Measurements from ENCODE around the gene RIPK4. TPM values are rescaled to one million over a fixed set of nuclear protein-coding genes. Genes with fewer than 3 reads are reported as not detected.

RIPK4 gene
- polyA plus RNA-seq, 1 donor from 2014 or later: not detected

DNA sequence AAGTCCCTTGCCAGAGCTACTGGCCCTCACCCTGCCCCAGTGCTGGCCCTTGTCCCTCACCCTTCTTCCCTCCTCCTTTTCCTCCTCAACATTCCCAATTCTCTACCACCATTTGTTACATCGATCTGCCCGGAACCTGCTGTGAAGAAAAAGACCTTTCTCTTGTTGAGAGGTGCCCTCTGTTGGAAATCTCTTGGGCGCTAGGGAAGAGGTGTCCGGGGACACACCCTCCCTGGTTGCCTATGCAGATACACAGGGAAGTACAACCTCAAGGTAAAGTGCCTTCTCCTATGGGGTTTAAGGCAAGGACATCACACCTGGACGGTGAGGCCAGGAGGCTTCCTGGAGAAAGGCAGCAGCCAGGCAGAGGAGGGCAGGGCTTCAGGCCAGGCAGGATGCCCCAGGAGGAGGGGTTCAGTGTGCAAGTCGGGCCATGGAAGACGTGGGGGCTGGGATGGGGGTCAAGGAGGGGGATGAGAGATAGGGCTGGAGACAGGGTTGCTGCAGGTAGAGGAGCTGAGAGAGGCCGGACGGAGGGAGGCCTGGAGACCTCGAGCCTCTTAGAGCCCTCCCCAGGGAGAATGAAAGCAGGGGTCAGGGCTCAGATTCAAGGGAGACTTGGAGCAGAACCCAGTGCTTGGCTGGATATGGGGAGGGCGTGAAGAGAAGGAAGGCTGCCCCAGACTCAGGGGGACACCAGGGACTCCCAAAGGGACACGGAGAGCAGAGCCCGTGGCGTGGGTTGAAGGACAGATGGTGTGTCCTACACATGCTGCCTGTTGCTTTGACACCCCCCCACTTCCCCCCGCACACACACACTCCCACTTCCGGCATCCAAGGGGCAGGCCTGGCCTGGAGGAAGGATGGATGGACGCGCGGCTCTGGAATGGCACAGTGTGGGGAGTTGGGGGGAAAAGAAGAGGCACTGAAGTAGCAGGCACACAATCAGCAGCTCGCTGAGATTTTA lies 44.5 kb downstream of the RIPK4 start:
- TF ChIP-seq RAD21 (conservative IDR thresholded peaks at IDR 0.05) (no peak), MXI1 (conservative IDR thresholded peaks at IDR 0.05; ENCODE audit: poor library complexity, severe bottlenecking) (no peak), EP300 (conservative IDR thresholded peaks at IDR 0.05; ENCODE audit: poor library complexity, severe bottlenecking) (no peak), TAF1 (IDR thresholded peaks at IDR 0.05; ENCODE audit: low read depth) (no peak), EZH2 (IDR thresholded peaks at IDR 0.05; ENCODE audit: borderline replicate concordance, insufficient read depth, low read length, poor library complexity, severe bottlenecking) (no peak), REST (IDR thresholded peaks at IDR 0.05; ENCODE audit: borderline replicate concordance) (no peak), POLR2AphosphoS5 (IDR thresholded peaks at IDR 0.05) (no peak), SMC3 (conservative IDR thresholded peaks at IDR 0.05; ENCODE audit: poor library complexity) (no peak)
- TF ChIP-seq, protein P1, sequence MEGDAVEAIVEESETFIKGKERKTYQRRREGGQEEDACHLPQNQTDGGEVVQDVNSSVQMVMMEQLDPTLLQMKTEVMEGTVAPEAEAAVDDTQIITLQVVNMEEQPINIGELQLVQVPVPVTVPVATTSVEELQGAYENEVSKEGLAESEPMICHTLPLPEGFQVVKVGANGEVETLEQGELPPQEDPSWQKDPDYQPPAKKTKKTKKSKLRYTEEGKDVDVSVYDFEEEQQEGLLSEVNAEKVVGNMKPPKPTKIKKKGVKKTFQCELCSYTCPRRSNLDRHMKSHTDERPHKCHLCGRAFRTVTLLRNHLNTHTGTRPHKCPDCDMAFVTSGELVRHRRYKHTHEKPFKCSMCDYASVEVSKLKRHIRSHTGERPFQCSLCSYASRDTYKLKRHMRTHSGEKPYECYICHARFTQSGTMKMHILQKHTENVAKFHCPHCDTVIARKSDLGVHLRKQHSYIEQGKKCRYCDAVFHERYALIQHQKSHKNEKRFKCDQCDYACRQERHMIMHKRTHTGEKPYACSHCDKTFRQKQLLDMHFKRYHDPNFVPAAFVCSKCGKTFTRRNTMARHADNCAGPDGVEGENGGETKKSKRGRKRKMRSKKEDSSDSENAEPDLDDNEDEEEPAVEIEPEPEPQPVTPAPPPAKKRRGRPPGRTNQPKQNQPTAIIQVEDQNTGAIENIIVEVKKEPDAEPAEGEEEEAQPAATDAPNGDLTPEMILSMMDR (IDR thresholded peaks at IDR 0.05; ENCODE audit: poor library complexity, severe bottlenecking): no peak
- no peaks in the 10 kb centered on the region for H3K36me3 ChIP-seq (ENCODE audit: insufficient read depth, low read length)
- H3K27me3 ChIP-seq (ENCODE audit: insufficient read depth, low read depth, low read length): peaks cover 12% of the 10 kb centered on the region

DNA sequence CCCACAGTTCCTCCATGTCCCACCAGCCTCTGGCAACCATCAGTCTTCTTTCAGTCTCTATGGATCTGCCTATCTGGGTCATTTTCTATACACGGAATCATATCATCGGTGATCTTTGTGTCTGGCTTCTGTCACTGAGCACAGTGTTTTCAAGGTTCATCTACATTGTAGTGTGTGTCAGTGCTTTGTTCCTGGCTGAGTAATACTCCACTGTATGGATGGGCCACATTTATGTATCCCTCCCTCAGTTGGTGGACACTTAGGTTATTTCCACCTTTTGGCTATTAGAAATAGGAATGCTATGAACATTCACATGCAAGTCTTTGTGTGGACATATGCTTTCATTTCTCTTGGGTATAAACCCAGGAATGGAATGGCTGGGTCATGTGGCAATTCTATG lies 46.6 kb downstream of the RIPK4 start:
- H2AFZ ChIP-seq (ENCODE audit: low read depth, low read length): no peak overlapping the region
- H3K9me2 ChIP-seq (ENCODE audit: insufficient read depth, low read length): no peaks in the 10 kb centered on the region
- H3K79me2 ChIP-seq (replicated peaks; ENCODE audit: insufficient read depth, low read length): no peaks in the 10 kb centered on the region
- no peak overlapping the region for H3K4me2 ChIP-seq (ENCODE audit: low read length)
- no peaks in the 10 kb centered on the region for H3K36me3 ChIP-seq (ENCODE audit: insufficient read depth, low read length)
- H3K27me3 ChIP-seq (ENCODE audit: insufficient read depth, low read depth, low read length): peaks cover 2% of the 10 kb centered on the region
- no peak for TF ChIP-seq SMC3 (conservative IDR thresholded peaks at IDR 0.05; ENCODE audit: poor library complexity)
- TF ChIP-seq, protein P1 (IDR thresholded peaks at IDR 0.05; ENCODE audit: poor library complexity, severe bottlenecking): no peak
- TF ChIP-seq EZH2 (IDR thresholded peaks at IDR 0.05; ENCODE audit: borderline replicate concordance, insufficient read depth, low read length, poor library complexity, severe bottlenecking): no peak
- no peak for TF ChIP-seq POLR2AphosphoS5 (IDR thresholded peaks at IDR 0.05)
- no peak for TF ChIP-seq RAD21 (conservative IDR thresholded peaks at IDR 0.05)
- TF ChIP-seq REST (IDR thresholded peaks at IDR 0.05; ENCODE audit: borderline replicate concordance): no peak
- TF ChIP-seq MXI1 (conservative IDR thresholded peaks at IDR 0.05; ENCODE audit: poor library complexity, severe bottlenecking): no peak
- TF ChIP-seq EP300 (conservative IDR thresholded peaks at IDR 0.05; ENCODE audit: poor library complexity, severe bottlenecking): no peak
- TF ChIP-seq TAF1 (IDR thresholded peaks at IDR 0.05; ENCODE audit: low read depth): no peak
- H3K4me3 ChIP-seq (ENCODE audit: low read length): no peak overlapping the region
- H3F3A ChIP-seq (ENCODE audit: insufficient read depth, low read length, poor library complexity, severe bottlenecking): no peaks in the 10 kb centered on the region
- H3K9ac ChIP-seq (ENCODE audit: low read length): no peak overlapping the region
- no peaks in the 10 kb centered on the region for H4K20me1 ChIP-seq (ENCODE audit: insufficient read depth)
- no peaks in the 10 kb centered on the region for H3K9me3 ChIP-seq (ENCODE audit: low read length)
- H3K27ac ChIP-seq (ENCODE audit: low read length): no peak overlapping the region

More for the DNA sequence above, 44.5 kb downstream of the RIPK4 start:
- no peaks in the 10 kb centered on the region for H3F3A ChIP-seq (ENCODE audit: insufficient read depth, low read length, poor library complexity, severe bottlenecking)
- H3K9ac ChIP-seq (ENCODE audit: low read length): no peak overlapping the region
- H3K27ac ChIP-seq (ENCODE audit: low read length): no peak overlapping the region
- H2AFZ ChIP-seq (ENCODE audit: low read depth, low read length): no peak overlapping the region
- H3K9me2 ChIP-seq (ENCODE audit: insufficient read depth, low read length): no peaks in the 10 kb centered on the region
- H4K20me1 ChIP-seq (ENCODE audit: insufficient read depth): no peaks in the 10 kb centered on the region
- H3K4me2 ChIP-seq (ENCODE audit: low read length): no peak overlapping the region
- no peaks in the 10 kb centered on the region for H3K9me3 ChIP-seq (ENCODE audit: low read length)
- no peak overlapping the region for H3K4me3 ChIP-seq (ENCODE audit: low read length)
- no peaks in the 10 kb centered on the region for H3K79me2 ChIP-seq (replicated peaks; ENCODE audit: insufficient read depth, low read length)
